ENCODE data around the gene MS4A5. TPM values are rescaled to one million over a fixed set of nuclear protein-coding genes. Genes with fewer than 3 reads are reported as not detected.

The MS4A5 gene
- total RNA-seq, 2 donors from 2014 or later: not detected

DNA sequence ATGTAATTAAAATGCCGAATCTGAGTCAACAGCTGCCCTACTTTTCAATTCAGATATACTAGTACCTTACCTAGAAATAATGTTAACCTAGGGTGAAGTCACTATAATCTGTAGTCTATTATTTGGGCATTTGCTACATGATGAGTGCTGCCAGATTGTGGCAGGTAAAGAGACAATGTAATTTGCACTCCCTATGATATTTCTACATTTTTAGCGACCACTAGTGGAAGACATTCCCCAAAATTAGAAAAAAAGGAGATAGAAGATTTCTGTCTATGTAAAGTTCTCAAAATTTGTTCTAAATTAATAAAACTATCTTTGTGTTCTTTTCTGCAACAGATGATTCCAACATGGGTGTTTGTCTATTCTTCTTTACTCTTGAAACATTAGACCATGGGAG lies 40.4 kb downstream of the MS4A5 start:
- no peak for DNase-seq (ENCODE audit: low spot score)
- Histone ChIP-seq H3K4me3 (no peak overlapping the region), H3K27me3 (replicated peaks; ENCODE audit: insufficient read depth) (no peaks in the 10 kb centered on the region), H3K4me1 (ENCODE audit: control insufficient read depth in 1 of 2, low read depth in 2 of 2) (no peaks in the 10 kb centered on the region), H3K27ac (no peak overlapping the region), H3K9me3 (no peaks in the 10 kb centered on the region), H3K36me3 (no peaks in the 10 kb centered on the region)
- TF ChIP-seq, protein P1, sequence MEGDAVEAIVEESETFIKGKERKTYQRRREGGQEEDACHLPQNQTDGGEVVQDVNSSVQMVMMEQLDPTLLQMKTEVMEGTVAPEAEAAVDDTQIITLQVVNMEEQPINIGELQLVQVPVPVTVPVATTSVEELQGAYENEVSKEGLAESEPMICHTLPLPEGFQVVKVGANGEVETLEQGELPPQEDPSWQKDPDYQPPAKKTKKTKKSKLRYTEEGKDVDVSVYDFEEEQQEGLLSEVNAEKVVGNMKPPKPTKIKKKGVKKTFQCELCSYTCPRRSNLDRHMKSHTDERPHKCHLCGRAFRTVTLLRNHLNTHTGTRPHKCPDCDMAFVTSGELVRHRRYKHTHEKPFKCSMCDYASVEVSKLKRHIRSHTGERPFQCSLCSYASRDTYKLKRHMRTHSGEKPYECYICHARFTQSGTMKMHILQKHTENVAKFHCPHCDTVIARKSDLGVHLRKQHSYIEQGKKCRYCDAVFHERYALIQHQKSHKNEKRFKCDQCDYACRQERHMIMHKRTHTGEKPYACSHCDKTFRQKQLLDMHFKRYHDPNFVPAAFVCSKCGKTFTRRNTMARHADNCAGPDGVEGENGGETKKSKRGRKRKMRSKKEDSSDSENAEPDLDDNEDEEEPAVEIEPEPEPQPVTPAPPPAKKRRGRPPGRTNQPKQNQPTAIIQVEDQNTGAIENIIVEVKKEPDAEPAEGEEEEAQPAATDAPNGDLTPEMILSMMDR (IDR thresholded peaks at IDR 0.05): no peak
- no peak for ATAC-seq (ENCODE audit: insufficient number of reproducible peaks, low FRiP score, low read depth)

DNA sequence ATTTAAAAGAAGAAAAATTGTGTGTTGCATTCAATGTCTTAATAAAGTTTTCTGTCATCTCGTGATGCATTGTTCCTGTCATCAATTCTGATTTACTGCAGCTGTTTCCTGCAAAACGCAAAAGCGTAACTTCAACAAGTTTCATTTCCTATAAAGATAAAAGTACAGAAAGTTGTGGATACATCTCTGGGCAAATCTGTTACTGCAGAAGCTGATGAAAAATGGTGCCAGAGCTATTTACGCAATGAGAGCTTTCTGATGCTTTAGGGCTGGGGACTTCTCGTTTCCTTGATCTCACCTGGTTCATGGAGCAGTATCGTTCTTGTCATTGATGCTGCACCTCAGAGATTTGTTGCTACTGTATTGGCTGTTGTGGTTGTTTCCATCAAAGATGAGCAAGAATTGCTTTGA lies 47.7 kb downstream of the MS4A5 start:
- no peak overlapping the region for H3K4me3 ChIP-seq
- H3K27me3 ChIP-seq (replicated peaks; ENCODE audit: insufficient read depth): no peaks in the 10 kb centered on the region
- H3K9me3 ChIP-seq: no peaks in the 10 kb centered on the region
- TF ChIP-seq, protein P1 (IDR thresholded peaks at IDR 0.05): no peak
- no peak for DNase-seq (ENCODE audit: low spot score)
- no peaks in the 10 kb centered on the region for H3K4me1 ChIP-seq (ENCODE audit: control insufficient read depth in 1 of 2, low read depth in 2 of 2)
- no peak overlapping the region for H3K27ac ChIP-seq
- ATAC-seq (ENCODE audit: insufficient number of reproducible peaks, low FRiP score, low read depth): no peak
- H3K36me3 ChIP-seq: no peaks in the 10 kb centered on the region

DNA sequence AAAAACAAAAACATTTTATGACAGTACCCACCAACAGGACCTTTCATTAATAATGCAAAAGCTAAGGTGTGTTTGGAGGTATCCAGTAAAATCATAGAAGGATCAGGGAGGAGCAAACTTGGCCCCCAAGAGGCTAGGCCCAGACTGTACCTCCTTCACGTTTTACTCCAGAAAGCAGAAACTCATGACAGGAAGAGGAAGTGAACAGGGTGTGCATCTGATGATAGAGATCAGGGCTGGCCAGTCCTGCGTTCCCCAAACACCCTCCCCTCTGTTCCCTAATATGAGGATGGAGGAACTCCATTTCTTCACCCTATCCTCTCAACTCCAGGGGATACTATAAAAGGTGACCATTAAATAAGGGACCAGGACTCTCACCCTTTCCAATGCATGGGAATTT lies 53.0 kb downstream of the MS4A5 start:
- no peak for DNase-seq (ENCODE audit: low spot score)
- Histone ChIP-seq H3K9me3 (no peaks in the 10 kb centered on the region), H3K27ac (no peak overlapping the region), H3K36me3 (no peaks in the 10 kb centered on the region), H3K27me3 (replicated peaks; ENCODE audit: insufficient read depth) (no peaks in the 10 kb centered on the region), H3K4me1 (ENCODE audit: control insufficient read depth in 1 of 2, low read depth in 2 of 2) (no peaks in the 10 kb centered on the region), H3K4me3 (no peak overlapping the region)
- TF ChIP-seq, protein P1 (IDR thresholded peaks at IDR 0.05): no peak
- no peak for ATAC-seq (ENCODE audit: insufficient number of reproducible peaks, low FRiP score, low read depth)

DNA sequence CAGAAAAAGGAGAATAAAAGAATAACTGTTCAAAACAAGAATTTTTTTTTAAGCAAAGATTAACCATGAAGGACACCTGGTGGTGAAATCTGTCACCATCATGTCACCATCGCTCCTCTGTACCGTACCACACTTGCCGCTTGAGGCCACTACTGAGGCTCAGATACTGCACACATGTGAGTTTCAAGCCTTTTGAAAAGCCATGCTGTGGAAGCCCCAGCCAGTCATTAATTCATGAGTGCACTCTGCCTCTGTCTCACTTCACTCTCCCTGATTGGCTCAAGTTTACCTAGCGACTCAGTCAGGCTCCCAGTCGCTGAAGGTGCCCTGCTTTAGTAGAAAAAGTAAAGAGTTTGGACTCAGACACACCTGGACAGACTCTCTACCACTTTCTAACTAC lies 56.6 kb downstream of the MS4A5 start:
- ATAC-seq (ENCODE audit: insufficient number of reproducible peaks, low FRiP score, low read depth) (no peak), DNase-seq (ENCODE audit: low spot score) (no peak)
- no peak overlapping the region for H3K4me3 ChIP-seq
- H3K27me3 ChIP-seq (replicated peaks; ENCODE audit: insufficient read depth): no peaks in the 10 kb centered on the region
- H3K27ac ChIP-seq: no peak overlapping the region
- no peaks in the 10 kb centered on the region for H3K36me3 ChIP-seq
- TF ChIP-seq, protein P1 (IDR thresholded peaks at IDR 0.05): no peak
- no peaks in the 10 kb centered on the region for H3K4me1 ChIP-seq (ENCODE audit: control insufficient read depth in 1 of 2, low read depth in 2 of 2)
- no peaks in the 10 kb centered on the region for H3K9me3 ChIP-seq

DNA sequence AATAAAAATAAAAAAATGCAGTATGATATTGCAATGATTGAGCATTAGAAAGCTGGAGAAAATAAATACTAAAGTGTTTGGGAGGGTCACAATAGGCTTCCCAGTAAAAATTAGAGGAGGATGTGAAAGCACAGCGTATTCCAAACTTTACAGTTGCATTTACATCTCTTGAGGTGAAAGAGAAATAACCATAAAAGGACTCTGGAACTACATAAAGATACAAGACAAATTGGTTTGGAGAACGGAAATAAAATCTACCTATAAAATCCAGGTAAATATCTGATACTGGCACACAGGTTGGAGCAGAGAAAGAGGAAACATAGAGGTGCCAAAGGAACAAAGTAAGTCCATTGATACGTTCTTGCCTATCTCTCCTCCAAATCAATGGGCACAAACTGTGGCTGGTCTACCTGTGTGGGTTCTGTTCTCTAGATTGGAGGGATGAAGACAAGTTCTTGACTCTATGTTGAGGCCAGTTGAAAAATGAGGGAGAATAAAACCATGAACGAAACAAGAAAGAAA lies 63.2 kb downstream of the MS4A5 start, which contains the start of gene MS4A12:
Gene MS4A12 (plus strand): TSS at position 291 of the 522 bp plus-strand sequence. CDS start 4,541 bp downstream, outside the sequence.
- Histone ChIP-seq H3K36me3 (no peaks in the 10 kb centered on the region), H3K9me3 (no peaks in the 10 kb centered on the region), H3K4me3 (no peak within 1 kb of the TSS), H3K4me1 (ENCODE audit: control insufficient read depth in 1 of 2, low read depth in 2 of 2) (no peaks in the 10 kb centered on the region), H3K27ac (no peak within 1 kb of the TSS), H3K27me3 (replicated peaks; ENCODE audit: insufficient read depth) (peaks cover 2% of the 10 kb centered on the region)
- DNase-seq (ENCODE audit: low spot score) (no peak), ATAC-seq (ENCODE audit: insufficient number of reproducible peaks, low FRiP score, low read depth) (no peak)
- TF ChIP-seq, protein P1 (IDR thresholded peaks at IDR 0.05): no peak
